SJSA1 (cell line): ENCODE results near the gene NOL7. TPM values are rescaled to one million over a fixed set of nuclear protein-coding genes. Genes with fewer than 3 reads are reported as not detected.

Source experiments
- DNase-seq, 2 experiments: peaks; one replicate each; pipeline ENCODE4 v3.0.0-alpha.2; 2015 to 2020; ENCODE audit warnings: low spot score in 2 of 2, low read depth in 1 of 2
- H3K27ac ChIP-seq: fragments of 250-450 bp; sonication (Bioruptor Pico); 2 replicates; pipeline ENCODE4 v1.5.1; 2020; ENCODE audit warnings: mild to moderate bottlenecking, moderate library complexity
- H3K27me3 ChIP-seq: fragments of 250-450 bp; sonication (Bioruptor Pico); replicated peaks from 2 replicates; pipeline ENCODE4 v1.5.1; 2020; ENCODE audit warnings: mild to moderate bottlenecking, moderate library complexity
- H3K36me3 ChIP-seq: fragments of 250-450 bp; sonication (Bioruptor Pico); 2 replicates; pipeline ENCODE4 v1.5.1; 2020; ENCODE audit warnings: mild to moderate bottlenecking
- H3K4me1 ChIP-seq: fragments of 250-450 bp; sonication (Bioruptor Pico); replicated peaks from 2 replicates; pipeline ENCODE4 v1.6.1; 2021; ENCODE audit warnings: mild to moderate bottlenecking
- H3K4me3 ChIP-seq: fragments of 250-450 bp; sonication (Bioruptor Pico); 2 replicates; pipeline ENCODE4 v1.5.1; 2020; ENCODE audit warnings: mild to moderate bottlenecking
- H3K9me3 ChIP-seq: fragments of 250-450 bp; sonication (Bioruptor Pico); replicated peaks from 2 replicates; pipeline ENCODE4 v1.5.1; 2020; ENCODE audit warnings: mild to moderate bottlenecking
- total RNA-seq: library from RNA; depleted of rRNA; stranded (reverse); fragments of >200 nt; shearing (Covaris generic); gene quantifications from 2 replicates; pipeline ENCODE4 v1.2.3, GENCODE V29; 2014

NOL7 gene
- total RNA-seq, 1 experiment from 2014 or later = 168 TPM

- no peaks in the 10 kb centered on the region for H3K27me3 ChIP-seq
- H3K27ac ChIP-seq = no peak overlapping the region
Observed at GRCh38 chr6:13648850-13649249, 33.7 kb downstream of the NOL7 start.

GRCh38 chr6:13649393-13649792 is 34.3 kb downstream of the NOL7 start:
- Histone ChIP-seq H3K9me3 (no peaks in the 10 kb centered on the region), H3K4me1 (no peaks in the 10 kb centered on the region), H3K4me3 (no peak overlapping the region), H3K27ac (no peak overlapping the region), H3K36me3 (peaks cover 13% of the 10 kb centered on the region), H3K27me3 (no peaks in the 10 kb centered on the region)
- DNase-seq = no peak

More at GRCh38 chr6:13648850-13649249, 33.7 kb downstream of the NOL7 start:
- H3K4me3 ChIP-seq = no peak overlapping the region
- H3K9me3 ChIP-seq = no peaks in the 10 kb centered on the region
- H3K36me3 ChIP-seq = peaks cover 15% of the 10 kb centered on the region
- DNase-seq = no peak
- no peaks in the 10 kb centered on the region for H3K4me1 ChIP-seq

- Histone ChIP-seq H3K9me3 (no peaks in the 10 kb centered on the region), H3K27ac (no peak overlapping the region), H3K36me3 (peaks cover 26% of the 10 kb centered on the region), H3K4me1 (no peaks in the 10 kb centered on the region), H3K27me3 (no peaks in the 10 kb centered on the region), H3K4me3 (no peak overlapping the region)
- DNase-seq = no peak
Observed at GRCh38 chr6:13653296-13653695, 38.2 kb downstream of the NOL7 start.

GRCh38 chr6:13654496-13654895 is 39.4 kb downstream of the NOL7 start:
- Histone ChIP-seq H3K4me1 (no peaks in the 10 kb centered on the region), H3K36me3 (peaks cover 26% of the 10 kb centered on the region), H3K27ac (no peak overlapping the region), H3K4me3 (no peak overlapping the region), H3K9me3 (no peaks in the 10 kb centered on the region), H3K27me3 (no peaks in the 10 kb centered on the region)
- no peak for DNase-seq

GRCh38 chr6:13655700-13656099 is 40.6 kb downstream of the NOL7 start:
- DNase-seq = no peak
- H3K4me3 ChIP-seq = no peak overlapping the region
- no peaks in the 10 kb centered on the region for H3K4me1 ChIP-seq
- no peak overlapping the region for H3K27ac ChIP-seq
- no peaks in the 10 kb centered on the region for H3K27me3 ChIP-seq
- H3K36me3 ChIP-seq = peaks cover 21% of the 10 kb centered on the region
- H3K9me3 ChIP-seq = no peaks in the 10 kb centered on the region

- Histone ChIP-seq H3K27ac (no peak overlapping the region), H3K36me3 (peaks cover 5% of the 10 kb centered on the region; the same call in 1 of the 2 replicates), H3K4me1 (no peaks in the 10 kb centered on the region), H3K27me3 (no peaks in the 10 kb centered on the region), H3K9me3 (no peaks in the 10 kb centered on the region), H3K4me3 (no peak overlapping the region)
- no peak for DNase-seq
Observed at GRCh38 chr6:13660273-13660672, 45.1 kb downstream of the NOL7 start.

- Histone ChIP-seq H3K27ac (no peak overlapping the region), H3K36me3 (peaks cover 5% of the 10 kb centered on the region; the same call in 1 of the 2 replicates), H3K27me3 (no peaks in the 10 kb centered on the region), H3K4me1 (no peaks in the 10 kb centered on the region), H3K4me3 (no peak overlapping the region), H3K9me3 (no peaks in the 10 kb centered on the region)
- DNase-seq = no peak
Observed at GRCh38 chr6:13660893-13661292, 45.8 kb downstream of the NOL7 start.

GRCh38 chr6:13661647-13662046 is 46.5 kb downstream of the NOL7 start:
- Histone ChIP-seq H3K9me3 (no peaks in the 10 kb centered on the region), H3K27me3 (no peaks in the 10 kb centered on the region), H3K4me3 (no peak overlapping the region), H3K36me3 (peaks cover 4% of the 10 kb centered on the region; the same call in 1 of the 2 replicates), H3K4me1 (peaks cover 1% of the 10 kb centered on the region; the same call in 1 of the 2 replicates), H3K27ac (no peak overlapping the region)
- DNase-seq = no peak

- Histone ChIP-seq H3K4me1 (peaks cover 6% of the 10 kb centered on the region; the same call in 1 of the 2 replicates), H3K9me3 (no peaks in the 10 kb centered on the region), H3K36me3 (no peaks in the 10 kb centered on the region), H3K27me3 (no peaks in the 10 kb centered on the region), H3K27ac (no peak overlapping the region), H3K4me3 (no peak overlapping the region)
- no peak for DNase-seq
Observed at GRCh38 chr6:13662651-13663334, 47.7 kb downstream of the NOL7 start.

GRCh38 chr6:13663986-13664385 is 48.9 kb downstream of the NOL7 start:
- no peak for DNase-seq
- Histone ChIP-seq H3K36me3 (no peaks in the 10 kb centered on the region), H3K9me3 (no peaks in the 10 kb centered on the region), H3K27ac (no peak overlapping the region), H3K27me3 (no peaks in the 10 kb centered on the region), H3K4me1 (peaks cover 6% of the 10 kb centered on the region; the same call in 1 of the 2 replicates), H3K4me3 (no peak overlapping the region)

GRCh38 chr6:13664703-13665352 is 49.7 kb downstream of the NOL7 start:
- DNase-seq = no peak
- Histone ChIP-seq H3K4me1 (peaks cover 6% of the 10 kb centered on the region; the same call in 1 of the 2 replicates), H3K4me3 (no peak overlapping the region), H3K27ac (no peak overlapping the region), H3K27me3 (no peaks in the 10 kb centered on the region), H3K9me3 (no peaks in the 10 kb centered on the region), H3K36me3 (no peaks in the 10 kb centered on the region)

- no peak for DNase-seq
- Histone ChIP-seq H3K27ac (no peak overlapping the region), H3K4me3 (no peak overlapping the region), H3K27me3 (no peaks in the 10 kb centered on the region), H3K9me3 (no peaks in the 10 kb centered on the region), H3K4me1 (peaks cover 6% of the 10 kb centered on the region; the same call in 1 of the 2 replicates), H3K36me3 (no peaks in the 10 kb centered on the region)
Observed at GRCh38 chr6:13666194-13667105, 51.3 kb downstream of the NOL7 start.

- Histone ChIP-seq H3K27ac (no peak overlapping the region), H3K27me3 (no peaks in the 10 kb centered on the region), H3K9me3 (no peaks in the 10 kb centered on the region), H3K36me3 (no peaks in the 10 kb centered on the region), H3K4me3 (no peak overlapping the region), H3K4me1 (peaks cover 6% of the 10 kb centered on the region; the same call in 1 of the 2 replicates)
- no peak for DNase-seq
Observed at GRCh38 chr6:13667655-13668054, 52.5 kb downstream of the NOL7 start.
